ENCODE data around the gene SOX18. TPM values are rescaled to one million over a fixed set of nuclear protein-coding genes. Genes with fewer than 3 reads are reported as not detected.
"Not testable (repeated sequence)": the region's sequence is repeated elsewhere in the genome, so short reads cannot be mapped to it uniquely, and the experiment has no call there.

SOX18 gene
- total RNA-seq, 1 donor from 2014 or later: 1.0 TPM

DNA sequence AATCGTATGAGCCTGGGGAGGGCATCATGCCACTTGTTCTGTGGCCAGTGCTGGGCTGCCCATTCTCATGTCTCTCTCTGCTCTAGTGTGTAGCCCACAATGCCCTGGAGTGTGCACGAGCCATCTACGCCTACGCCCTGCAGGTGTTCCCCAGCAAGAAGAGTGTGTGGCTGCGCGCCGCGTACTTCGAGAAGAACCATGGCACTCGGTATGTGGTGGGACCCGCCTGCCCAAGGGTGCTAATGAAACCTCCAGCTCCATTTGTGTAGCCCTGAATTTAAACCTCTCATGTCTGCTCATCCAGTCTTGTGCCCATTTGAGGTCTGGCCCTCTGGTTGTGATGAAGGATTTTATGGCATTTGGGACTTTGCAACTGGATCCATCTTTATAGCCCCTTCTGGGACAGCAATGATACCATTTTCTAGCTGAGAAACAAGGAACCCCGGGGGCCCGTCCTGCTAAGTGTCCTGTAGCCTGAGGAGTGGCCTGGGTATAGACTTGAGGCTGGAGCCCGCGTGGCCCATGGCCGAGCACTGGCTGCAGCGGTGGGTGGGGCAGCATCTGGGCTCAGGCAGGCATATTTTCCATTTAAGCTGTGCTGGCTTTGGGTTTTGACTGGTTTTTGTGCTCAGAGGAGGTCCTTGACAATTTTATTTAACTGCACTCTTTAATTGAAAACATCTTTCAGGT is 26.6 kb downstream of the SOX18 start:
- peaks cover 67% of the 10 kb centered on the region for H3K36me3 Mint-ChIP-seq (ENCODE audit: low read depth)
- no peak overlapping the region for H3K27ac Mint-ChIP-seq
- intact Hi-C loops (cut with micrococcal nuclease): no loop called here
- no peaks in the 10 kb centered on the region for H3K9me3 Mint-ChIP-seq
- no peaks in the 10 kb centered on the region for H3K4me1 Mint-ChIP-seq (ENCODE audit: low read depth)
- DNase-seq (ENCODE audit: low spot score): no peak
- no peak overlapping the region for H3K4me3 Mint-ChIP-seq (ENCODE audit: low read depth)
- H3K27me3 Mint-ChIP-seq (ENCODE audit: low read depth): no peaks in the 10 kb centered on the region

DNA sequence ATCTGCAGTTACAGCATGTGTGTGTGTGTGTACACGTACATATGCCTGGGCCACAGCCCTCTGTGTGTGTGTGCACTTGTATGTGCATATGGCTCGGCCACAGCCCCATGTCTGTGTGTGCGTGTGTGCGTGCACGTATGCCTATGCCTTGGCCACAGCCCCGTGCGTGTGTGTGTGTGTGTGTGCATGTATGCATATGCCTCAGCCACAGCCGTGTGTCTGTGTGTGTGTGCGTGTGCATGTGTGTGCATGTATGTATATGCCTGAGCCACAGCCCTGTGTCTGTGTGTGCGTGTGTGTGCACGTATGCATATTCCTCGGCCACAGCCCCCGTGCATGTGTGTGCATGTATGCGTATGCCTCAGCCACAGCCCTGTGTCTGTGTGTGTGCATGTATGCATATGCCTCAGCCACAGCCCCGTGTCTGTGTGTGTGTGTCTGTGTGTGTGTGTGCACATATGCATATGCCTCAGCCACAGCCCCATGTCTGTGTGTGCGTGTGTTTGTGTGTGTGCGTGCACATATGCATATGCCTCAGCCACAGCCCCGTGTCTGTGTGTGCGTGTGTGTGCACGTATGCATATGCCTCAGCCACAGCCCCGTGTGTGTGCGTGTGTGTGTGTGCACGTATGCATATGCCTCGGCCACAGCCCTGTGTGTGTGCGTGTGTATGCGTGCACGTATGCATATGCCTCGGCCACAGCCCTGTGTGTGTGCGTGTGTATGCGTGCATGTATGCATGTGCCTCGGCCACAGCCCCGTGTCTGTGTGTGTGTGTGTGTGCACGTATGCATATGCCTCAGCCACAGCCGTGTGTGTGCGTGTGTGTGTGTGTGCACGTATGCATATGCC is 28.1 kb downstream of the SOX18 start:
- DNase-seq (ENCODE audit: low spot score): no peak
- Mint-ChIP-seq H3K4me1 (ENCODE audit: low read depth) (no peaks in the 10 kb centered on the region), H3K9me3 (no peaks in the 10 kb centered on the region), H3K27me3 (ENCODE audit: low read depth) (no peaks in the 10 kb centered on the region), H3K4me3 (ENCODE audit: low read depth) (no peak overlapping the region), H3K27ac (no peak overlapping the region), H3K36me3 (ENCODE audit: low read depth) (peaks cover 68% of the 10 kb centered on the region)
- intact Hi-C loops (cut with micrococcal nuclease): no loop called here

DNA sequence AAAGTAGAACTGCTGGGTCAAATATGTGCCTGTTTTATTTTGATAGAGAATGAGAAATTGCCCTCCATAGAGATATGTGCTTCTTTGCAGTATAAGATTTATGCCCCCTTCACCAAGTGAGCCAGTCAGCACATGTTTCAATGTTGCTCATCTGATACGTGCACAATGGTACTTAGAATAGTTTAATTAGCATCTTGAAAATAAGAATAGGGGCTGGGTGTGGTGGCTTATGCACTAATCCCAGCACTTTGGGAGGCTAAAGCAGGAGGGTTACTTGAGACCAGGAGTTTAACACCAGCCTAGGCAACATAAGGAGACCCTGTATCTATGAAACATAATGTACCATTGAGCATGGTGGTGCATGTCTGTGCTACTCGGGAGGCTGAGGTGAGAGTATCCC is 33.8 kb downstream of the SOX18 start:
- intact Hi-C loops (cut with micrococcal nuclease): no loop called here
- H3K9me3 Mint-ChIP-seq: no peaks in the 10 kb centered on the region
- no peak overlapping the region for H3K4me3 Mint-ChIP-seq (ENCODE audit: low read depth)
- peaks cover 18% of the 10 kb centered on the region for H3K4me1 Mint-ChIP-seq (ENCODE audit: low read depth)
- no peaks in the 10 kb centered on the region for H3K27me3 Mint-ChIP-seq (ENCODE audit: low read depth)
- H3K27ac Mint-ChIP-seq: no peak overlapping the region
- DNase-seq (ENCODE audit: low spot score): no peak
- H3K36me3 Mint-ChIP-seq (ENCODE audit: low read depth): peaks cover 63% of the 10 kb centered on the region

DNA sequence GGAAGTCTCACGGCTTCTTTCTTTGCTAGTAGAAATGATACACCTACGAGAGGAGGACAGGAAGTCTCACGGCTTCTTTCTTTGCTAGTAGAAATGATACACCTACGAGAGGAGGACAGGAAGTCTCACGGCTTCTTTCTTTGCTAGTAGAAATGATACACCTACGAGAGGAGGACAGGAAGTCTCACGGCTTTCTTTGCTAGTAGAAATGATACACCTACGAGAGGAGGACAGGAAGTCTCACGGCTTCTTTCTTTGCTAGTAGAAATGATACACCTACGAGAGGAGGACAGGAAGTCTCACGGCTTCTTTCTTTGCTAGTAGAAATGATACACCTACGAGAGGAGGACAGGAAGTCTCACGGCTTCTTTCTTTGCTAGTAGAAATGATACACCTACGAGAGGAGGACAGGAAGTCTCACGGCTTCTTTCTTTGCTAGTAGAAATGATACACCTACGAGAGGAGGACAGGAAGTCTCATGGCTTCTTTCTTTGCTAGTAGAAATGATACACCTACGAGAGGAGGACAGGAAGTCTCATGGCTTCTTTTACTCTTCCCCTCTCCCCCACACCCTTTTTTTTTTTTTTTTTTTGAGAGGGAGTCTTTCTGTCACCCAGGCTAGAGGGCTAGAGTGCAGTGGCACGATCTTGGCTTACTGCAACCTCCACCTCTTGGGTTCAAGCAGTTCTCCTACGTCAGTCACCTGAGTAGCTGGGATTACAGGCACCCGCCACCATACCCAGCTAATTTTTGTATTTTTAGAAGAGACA is 36.9 kb downstream of the SOX18 start:
- DNase-seq (ENCODE audit: low spot score); H3K27me3 Mint-ChIP-seq (ENCODE audit: low read depth); H3K4me3 Mint-ChIP-seq (ENCODE audit: low read depth); intact Hi-C loops (cut with micrococcal nuclease): not testable (repeated sequence)
- peaks cover 14% of the 10 kb centered on the region for H3K9me3 Mint-ChIP-seq
- peak overlapping the region; percentile 93 for H3K27ac Mint-ChIP-seq
- H3K36me3 Mint-ChIP-seq (ENCODE audit: low read depth): peaks cover 69% of the 10 kb centered on the region
- H3K4me1 Mint-ChIP-seq (ENCODE audit: low read depth): peaks cover 28% of the 10 kb centered on the region

DNA sequence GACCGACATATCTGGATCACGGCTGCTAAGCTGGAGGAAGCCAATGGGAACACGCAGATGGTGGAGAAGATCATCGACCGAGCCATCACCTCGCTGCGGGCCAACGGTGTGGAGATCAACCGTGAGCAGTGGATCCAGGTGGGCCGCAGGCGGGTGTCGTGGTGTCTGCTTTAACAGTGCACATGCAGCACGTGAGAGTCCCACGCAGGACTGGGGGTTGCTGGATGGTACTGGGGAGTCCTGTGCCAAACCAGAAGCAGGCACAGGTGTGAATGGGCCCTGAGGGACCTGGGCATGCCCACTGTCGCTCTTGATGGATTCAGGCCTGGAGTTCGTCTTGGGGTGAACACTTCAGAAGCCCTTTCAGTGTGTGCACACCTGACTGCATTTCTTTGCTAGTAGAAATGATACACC is 38.1 kb downstream of the SOX18 start:
- H3K4me1 Mint-ChIP-seq (ENCODE audit: low read depth): peaks cover 28% of the 10 kb centered on the region
- no peak overlapping the region for H3K4me3 Mint-ChIP-seq (ENCODE audit: low read depth)
- intact Hi-C loops (cut with micrococcal nuclease): no loop called here
- H3K36me3 Mint-ChIP-seq (ENCODE audit: low read depth): peaks cover 64% of the 10 kb centered on the region
- no peaks in the 10 kb centered on the region for H3K27me3 Mint-ChIP-seq (ENCODE audit: low read depth)
- no peak for DNase-seq (ENCODE audit: low spot score)
- H3K27ac Mint-ChIP-seq: peak overlapping the region; percentile 65
- peaks cover 14% of the 10 kb centered on the region for H3K9me3 Mint-ChIP-seq

DNA sequence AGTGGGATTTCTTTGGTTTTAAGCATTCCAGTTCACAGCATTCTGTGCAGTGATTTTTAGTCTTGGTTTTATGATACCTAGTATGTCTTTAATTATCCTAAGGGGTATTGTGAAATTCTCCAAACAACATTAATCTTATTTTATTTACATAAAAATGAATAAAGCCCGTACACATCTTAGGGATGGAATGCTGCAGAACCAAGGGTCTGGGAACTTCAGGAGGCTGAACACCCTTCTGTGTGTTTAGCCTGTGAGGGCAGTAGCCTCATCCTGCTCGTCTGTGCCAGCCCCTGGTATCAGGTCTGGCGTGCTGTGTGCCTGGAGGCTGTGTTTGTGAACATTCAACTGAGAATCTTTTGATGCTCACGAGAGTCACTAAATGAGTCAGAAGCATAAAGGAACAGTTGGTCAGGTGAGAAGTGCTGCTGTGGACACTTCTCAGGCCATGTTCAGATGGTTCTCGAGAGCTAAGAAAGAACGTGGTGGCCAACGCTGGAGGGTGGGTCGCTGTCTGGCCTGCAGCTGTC is 38.7 kb downstream of the SOX18 start:
- Mint-ChIP-seq H3K27ac (peak overlapping the region; percentile 65), H3K36me3 (ENCODE audit: low read depth) (peaks cover 63% of the 10 kb centered on the region), H3K4me1 (ENCODE audit: low read depth) (peaks cover 28% of the 10 kb centered on the region), H3K27me3 (ENCODE audit: low read depth) (no peaks in the 10 kb centered on the region), H3K9me3 (peaks cover 14% of the 10 kb centered on the region), H3K4me3 (ENCODE audit: low read depth) (no peak overlapping the region)
- DNase-seq (ENCODE audit: low spot score): no peak
- intact Hi-C loops (cut with micrococcal nuclease): no loop called here

DNA sequence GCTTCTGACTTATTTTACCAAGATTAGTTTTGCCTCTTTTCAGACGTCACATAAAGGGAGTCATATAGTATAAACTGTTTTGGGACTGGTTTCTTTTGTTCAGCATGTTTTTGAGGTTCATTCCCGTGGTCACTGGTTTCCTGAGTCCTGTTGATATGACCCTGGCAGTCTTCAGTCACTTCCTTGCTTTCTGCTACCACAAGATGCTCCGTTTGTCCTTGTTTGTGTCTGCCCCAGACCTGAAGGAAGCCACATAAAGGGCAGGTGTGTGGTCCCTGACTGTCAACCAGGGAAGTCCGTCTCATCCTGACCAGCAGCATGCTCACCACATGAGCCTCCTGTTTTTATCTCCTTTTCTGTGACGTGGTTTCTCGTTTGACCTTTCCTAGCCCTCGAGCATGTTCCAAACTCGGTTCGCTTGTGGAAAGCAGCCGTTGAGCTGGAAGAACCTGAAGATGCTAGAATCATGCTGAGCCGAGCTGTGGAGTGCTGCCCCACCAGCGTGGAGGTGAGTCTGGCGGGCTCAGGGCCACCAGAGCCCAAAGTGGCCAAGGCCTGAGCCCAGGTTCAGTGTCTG is 39.5 kb downstream of the SOX18 start:
- H3K4me3 Mint-ChIP-seq (ENCODE audit: low read depth): no peak overlapping the region
- intact Hi-C loops (cut with micrococcal nuclease): no loop called here
- no peak for DNase-seq (ENCODE audit: low spot score)
- H3K36me3 Mint-ChIP-seq (ENCODE audit: low read depth): peaks cover 62% of the 10 kb centered on the region
- H3K4me1 Mint-ChIP-seq (ENCODE audit: low read depth): peaks cover 28% of the 10 kb centered on the region
- no peaks in the 10 kb centered on the region for H3K27me3 Mint-ChIP-seq (ENCODE audit: low read depth)
- peak overlapping the region; percentile 74 for H3K27ac Mint-ChIP-seq
- peaks cover 14% of the 10 kb centered on the region for H3K9me3 Mint-ChIP-seq

DNA sequence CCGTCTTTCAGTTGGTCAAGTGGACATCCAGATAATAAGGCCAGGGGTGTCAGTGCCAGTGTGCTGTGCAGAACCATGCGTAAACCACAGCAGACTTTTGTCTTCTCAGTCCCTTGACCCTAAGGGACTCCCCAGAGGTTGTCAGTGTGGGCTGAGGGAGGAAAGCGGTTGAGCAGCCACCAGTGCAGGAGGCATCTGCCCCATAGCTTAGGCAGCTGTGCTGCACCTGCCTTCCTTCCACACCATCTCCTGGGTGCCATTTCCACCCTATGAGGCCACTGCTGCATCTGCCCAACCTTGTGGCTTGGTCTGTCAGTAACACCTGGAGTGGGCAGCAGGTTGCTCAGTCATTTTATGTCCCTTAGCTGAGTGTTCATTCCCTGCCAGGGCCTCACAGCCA is 42.5 kb downstream of the SOX18 start:
- Mint-ChIP-seq H3K27ac (no peak overlapping the region), H3K4me1 (ENCODE audit: low read depth) (peaks cover 18% of the 10 kb centered on the region), H3K27me3 (ENCODE audit: low read depth) (no peaks in the 10 kb centered on the region), H3K9me3 (peaks cover 14% of the 10 kb centered on the region), H3K4me3 (ENCODE audit: low read depth) (no peak overlapping the region), H3K36me3 (ENCODE audit: low read depth) (peaks cover 58% of the 10 kb centered on the region)
- no peak for DNase-seq (ENCODE audit: low spot score)
- intact Hi-C loops (cut with micrococcal nuclease): no loop called here

DNA sequence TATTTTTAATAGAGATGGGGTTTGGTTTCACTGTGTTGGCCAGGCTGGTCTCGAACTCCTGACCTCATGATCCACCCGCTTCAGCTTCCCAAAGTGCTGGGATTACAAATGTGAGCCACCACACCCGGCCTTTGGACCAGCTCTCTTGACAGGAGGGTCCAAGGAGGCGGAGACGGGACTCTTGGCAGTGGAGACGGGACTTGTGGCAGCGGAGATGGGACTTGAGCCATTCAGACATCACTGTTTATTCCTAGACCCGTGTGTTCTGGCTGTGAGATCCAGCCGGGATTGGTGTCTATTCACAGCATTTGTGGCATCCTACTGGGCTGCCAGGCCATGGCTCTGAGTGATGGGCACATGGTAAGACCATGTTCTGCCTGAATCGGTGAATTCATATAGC is 42.9 kb downstream of the SOX18 start:
- Mint-ChIP-seq H3K4me1 (ENCODE audit: low read depth) (peaks cover 17% of the 10 kb centered on the region), H3K27me3 (ENCODE audit: low read depth) (no peaks in the 10 kb centered on the region), H3K36me3 (ENCODE audit: low read depth) (peaks cover 61% of the 10 kb centered on the region), H3K9me3 (peaks cover 14% of the 10 kb centered on the region), H3K4me3 (ENCODE audit: low read depth) (no peak overlapping the region), H3K27ac (no peak overlapping the region)
- no peak for DNase-seq (ENCODE audit: low spot score)
- intact Hi-C loops (cut with micrococcal nuclease): no loop called here

DNA sequence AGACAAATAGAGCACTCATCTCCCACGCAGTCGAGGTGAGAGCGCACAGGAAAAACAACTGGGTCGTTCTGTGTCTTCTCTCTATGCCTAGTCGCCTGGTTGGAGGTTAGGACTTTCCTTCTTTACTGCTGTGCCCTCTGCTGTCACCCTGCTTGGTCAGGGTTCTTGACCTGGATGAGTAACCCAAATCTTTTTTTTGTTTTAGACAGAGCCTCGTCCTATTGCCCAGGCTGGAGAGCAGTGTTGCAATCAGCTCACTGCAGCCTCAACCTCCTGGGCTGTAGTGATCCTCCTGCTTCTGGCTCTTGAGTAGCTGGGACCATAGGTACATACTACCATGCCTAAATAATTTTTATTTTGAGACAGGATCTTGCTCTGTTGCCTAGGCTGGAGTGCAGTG is 44.0 kb downstream of the SOX18 start:
- Mint-ChIP-seq H3K27ac (no peak overlapping the region), H3K4me3 (ENCODE audit: low read depth) (no peak overlapping the region), H3K36me3 (ENCODE audit: low read depth) (peaks cover 57% of the 10 kb centered on the region), H3K27me3 (ENCODE audit: low read depth) (no peaks in the 10 kb centered on the region), H3K4me1 (ENCODE audit: low read depth) (peaks cover 10% of the 10 kb centered on the region), H3K9me3 (peaks cover 14% of the 10 kb centered on the region)
- DNase-seq (ENCODE audit: low spot score): no peak
- intact Hi-C loops (cut with micrococcal nuclease): no loop called here

DNA sequence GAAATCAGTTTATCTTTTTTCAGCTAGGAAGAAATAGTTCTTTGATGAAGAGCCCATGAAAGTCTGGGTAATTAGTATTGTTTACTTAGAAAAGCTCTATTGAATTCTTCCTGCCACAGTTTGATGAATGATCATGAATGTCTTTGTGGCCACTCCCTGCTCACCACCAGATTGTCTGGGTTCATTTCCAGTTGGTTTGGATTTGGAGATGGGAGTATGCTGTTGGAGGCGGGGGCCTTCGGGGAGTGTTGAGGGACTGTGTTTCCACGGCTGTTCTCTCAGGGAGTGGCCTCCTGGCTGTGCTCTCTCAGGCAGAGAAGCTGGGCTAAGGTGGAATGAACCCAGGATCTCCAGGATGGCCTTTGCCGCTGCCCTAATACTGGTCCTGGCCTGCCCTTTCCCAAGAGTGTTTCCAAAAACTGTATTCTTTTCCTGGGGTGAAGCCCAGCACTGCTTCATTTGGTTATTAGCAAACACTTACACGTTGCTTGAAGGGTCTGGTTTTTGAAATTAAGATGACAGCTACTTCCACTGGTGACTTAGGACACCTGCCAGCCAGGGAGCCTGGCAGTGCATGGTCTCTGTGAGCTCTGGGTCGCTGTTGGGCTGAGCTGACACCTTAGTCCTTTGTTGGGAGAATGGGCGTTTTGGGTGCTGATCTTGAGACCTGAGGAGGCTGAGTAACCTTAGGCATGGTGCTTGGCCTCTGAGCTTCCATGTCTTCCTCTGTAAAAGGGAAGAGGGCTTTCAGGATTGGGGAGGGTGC is 45.3 kb downstream of the SOX18 start:
- Mint-ChIP-seq H3K27ac (no peak overlapping the region), H3K4me1 (ENCODE audit: low read depth) (no peaks in the 10 kb centered on the region), H3K27me3 (ENCODE audit: low read depth) (no peaks in the 10 kb centered on the region), H3K9me3 (peaks cover 11% of the 10 kb centered on the region), H3K4me3 (ENCODE audit: low read depth) (no peak overlapping the region), H3K36me3 (ENCODE audit: low read depth) (peaks cover 55% of the 10 kb centered on the region)
- intact Hi-C loops (cut with micrococcal nuclease): no loop called here
- no peak for DNase-seq (ENCODE audit: low spot score)

DNA sequence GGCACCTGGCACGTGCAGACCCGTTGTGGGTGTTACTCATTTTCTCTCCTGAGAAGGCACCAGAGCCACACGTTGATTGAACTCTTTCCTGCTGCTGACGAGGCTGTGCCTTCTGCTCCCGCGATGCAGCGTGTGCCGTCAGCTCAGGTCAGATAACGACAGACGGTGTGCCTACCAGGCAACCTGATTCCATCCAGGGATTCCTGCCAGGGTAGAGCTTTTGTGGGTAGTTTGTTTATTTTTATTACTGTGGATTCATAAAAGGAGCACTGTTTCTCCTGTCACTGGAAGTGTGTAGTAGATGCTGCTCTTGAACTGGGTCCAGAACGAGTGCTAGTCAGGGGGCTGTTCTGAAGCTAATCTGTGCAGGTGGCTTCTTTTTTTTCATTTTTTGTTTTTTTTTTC is 47.8 kb downstream of the SOX18 start:
- Mint-ChIP-seq H3K36me3 (ENCODE audit: low read depth) (peaks cover 55% of the 10 kb centered on the region), H3K4me1 (ENCODE audit: low read depth) (no peaks in the 10 kb centered on the region), H3K9me3 (no peaks in the 10 kb centered on the region), H3K27ac (no peak overlapping the region), H3K4me3 (ENCODE audit: low read depth) (no peak overlapping the region), H3K27me3 (ENCODE audit: low read depth) (no peaks in the 10 kb centered on the region)
- DNase-seq (ENCODE audit: low spot score): no peak
- intact Hi-C loops (cut with micrococcal nuclease): no loop called here
